H1 (cell line): Measurements from ENCODE around the gene RAPGEF6. TPM values are rescaled to one million over a fixed set of nuclear protein-coding genes. Genes with fewer than 3 reads are reported as not detected.

Experiments used
- CTCF ChIA-PET: fragments of 300-600 bp; sonication (Branson Sonifier 250); formaldehyde crosslinking; loops from one replicate; lab custom pipeline; 2021; ENCODE audit not compliant: partially characterized antibody; lab: Charles Lee
- POLR2A ChIA-PET: fragments of 300-600 bp; sonication (Branson Sonifier 250); formaldehyde crosslinking; loops from one replicate; lab custom pipeline; 2021; ENCODE audit warnings: inconsistent platforms; ENCODE audit not compliant: partially characterized antibody; lab: Charles Lee
- DNase-seq, 2 experiments: peaks; one replicate each; pipeline versions ENCODE4 v3.0.0 to v3.0.0-alpha.2; 2010 to 2022; ENCODE audit warnings: low spot score in 2 of 2, low read depth in 1 of 2, mixed read lengths in 1 of 2
- FAIRE-seq: peaks from 2 replicates; lab custom pipeline; 2011; peaks lifted over from hg19 to GRCh38; lab: Jason Lieb, UNC
- H2AFZ ChIP-seq: 2 replicates; pipeline ENCODE4 v1.8.1; 2012; ENCODE audit warnings: low read length, inconsistent platforms
- H2AK5ac ChIP-seq: 2 replicates; pipeline ENCODE4 v1.6.1; 2013; ENCODE audit warnings: low read depth, low read length
- H2BK120ac ChIP-seq: replicated peaks from 2 replicates; pipeline ENCODE3; 2013; ENCODE audit warnings: low read depth, low read length, inconsistent platforms
- H2BK12ac ChIP-seq: 2 replicates; pipeline ENCODE4 v1.6.1; 2013; ENCODE audit warnings: low read depth, low read length
- H2BK15ac ChIP-seq: 2 replicates; pipeline ENCODE4 v1.6.1; 2013; ENCODE audit warnings: low read length
- H2BK20ac ChIP-seq: 2 replicates; pipeline ENCODE4 v1.6.1; 2013; ENCODE audit warnings: low read length
- H2BK5ac ChIP-seq: 2 replicates; pipeline ENCODE4 v1.6.1; 2013; ENCODE audit warnings: low read depth, low read length
- H3K14ac ChIP-seq: 2 replicates; pipeline ENCODE4 v1.6.1; 2013; ENCODE audit warnings: inconsistent platforms; ENCODE audit not compliant: insufficient read length
- H3K18ac ChIP-seq: 2 replicates; pipeline ENCODE4 v1.6.1; 2013; ENCODE audit warnings: low read length; ENCODE audit errors: extremely low read depth
- H3K23ac ChIP-seq: 2 replicates; pipeline ENCODE4 v1.6.1; 2013; ENCODE audit warnings: inconsistent platforms; ENCODE audit not compliant: insufficient read length
- H3K23me2 ChIP-seq: 2 replicates; pipeline ENCODE4 v1.6.1; 2013; ENCODE audit warnings: low read depth, low read length
- H3K27ac ChIP-seq: 2 replicates; pipeline ENCODE4 v1.6.1; 2011; ENCODE audit warnings: low read depth, low read length, inconsistent platforms
- H3K27me3 ChIP-seq, 4 experiments: replicated peaks in 1 of 4; 1 replicate in 1 of 4; 2 replicates in 3 of 4; pipeline versions ENCODE4 v1.6.1 to v1.8.1; 2011 to 2013; ENCODE audit warnings: low read length in 3 of 4, mild to moderate bottlenecking in 3 of 4, inconsistent platforms in 2 of 4, mixed read lengths in 2 of 4, moderate library complexity in 1 of 4; ENCODE audit not compliant: control insufficient read depth in 3 of 4, insufficient read depth in 3 of 4; ENCODE audit errors: extremely low read depth in 1 of 4
- H3K36me3 ChIP-seq, 4 experiments: 2 replicates each; pipeline versions ENCODE4 v1.6.1 to v1.8.1; 2011 to 2013; ENCODE audit warnings: mild to moderate bottlenecking in 4 of 4, low read length in 3 of 4, moderate library complexity in 2 of 4, control low read depth in 1 of 4, inconsistent platforms in 1 of 4; ENCODE audit not compliant: insufficient read depth in 4 of 4, control insufficient read depth in 2 of 4
- H3K4ac ChIP-seq: replicated peaks from 2 replicates; pipeline ENCODE3; 2013; ENCODE audit warnings: low read length, low read depth, mixed read lengths, inconsistent platforms; ENCODE audit not compliant: insufficient read length
- H3K4me1 ChIP-seq, 4 experiments: replicated peaks in 1 of 4; 1 replicate in 1 of 4; 2 replicates in 3 of 4; pipeline versions ENCODE4 v1.6.1 to v1.8.1; 2011 to 2013; ENCODE audit warnings: low read length in 3 of 4, inconsistent platforms in 2 of 4, mixed read lengths in 1 of 4; ENCODE audit not compliant: insufficient read depth in 4 of 4, control insufficient read depth in 3 of 4
- H3K4me2 ChIP-seq, 2 experiments: 2 replicates each; pipeline versions ENCODE4 v1.6.1 to v1.8.1; 2011 to 2013; ENCODE audit warnings: low read depth in 2 of 2, low read length in 2 of 2, control low read depth in 1 of 2, inconsistent platforms in 1 of 2, mild to moderate bottlenecking in 1 of 2; ENCODE audit not compliant: insufficient read depth in 1 of 2
- H3K4me3 ChIP-seq, 4 experiments: fragments of 200-600, 300-600 bp in 1 of 4; sonication (generic), shearing (Covaris generic), sonication (Bioruptor Twin) in 1 of 4; 2 replicates each; pipeline versions ENCODE4 v1.5.1 to v1.8.1; 2011 to 2016; ENCODE audit warnings: low read length in 4 of 4, low read depth in 3 of 4, control low read depth in 2 of 4, inconsistent platforms in 2 of 4, mild to moderate bottlenecking in 2 of 4, mixed read lengths in 1 of 4, moderate library complexity in 1 of 4; ENCODE audit not compliant: insufficient read depth in 2 of 4; ENCODE audit errors: extremely low read depth in 1 of 4
- H3K56ac ChIP-seq: replicated peaks from 2 replicates; pipeline ENCODE3; 2013; ENCODE audit warnings: low read depth, mild to moderate bottlenecking, mixed read lengths, low read length, inconsistent platforms; ENCODE audit not compliant: insufficient read length
- H3K79me1 ChIP-seq: 2 replicates; pipeline ENCODE4 v1.6.1; 2013; ENCODE audit warnings: low read depth, low read length, control low read depth
- H3K79me2 ChIP-seq, 2 experiments: 2 replicates each; pipeline versions ENCODE4 v1.6.1 to v1.8.1; 2012 to 2013; ENCODE audit warnings: low read length in 2 of 2, mild to moderate bottlenecking in 2 of 2, inconsistent platforms in 1 of 2; ENCODE audit not compliant: insufficient read depth in 2 of 2, control insufficient read depth in 1 of 2
- H3K9ac ChIP-seq, 4 experiments: replicated peaks in 1 of 4; 1 replicate in 1 of 4; 2 replicates in 3 of 4; pipeline versions ENCODE4 v1.6.1 to v1.8.1; 2011 to 2013; ENCODE audit warnings: low read depth in 3 of 4, low read length in 3 of 4, control low read depth in 2 of 4, mild to moderate bottlenecking in 2 of 4, moderate library complexity in 2 of 4, inconsistent platforms in 1 of 4; ENCODE audit errors: extremely low read depth in 1 of 4
- H3K9me3 ChIP-seq, 2 experiments: 2 replicates each; pipeline versions ENCODE4 v1.6.1 to v1.8.1; 2012 to 2013; ENCODE audit warnings: mild to moderate bottlenecking in 2 of 2, moderate library complexity in 2 of 2, control low read depth in 1 of 2, inconsistent platforms in 1 of 2, low read depth in 1 of 2, low read length in 1 of 2, mixed read lengths in 1 of 2; ENCODE audit not compliant: insufficient read depth in 2 of 2
- H4K20me1 ChIP-seq, 2 experiments: replicated peaks in 1 of 2; 2 replicates each; pipeline versions ENCODE3 to v1.8.1; 2011 to 2013; ENCODE audit warnings: inconsistent platforms in 2 of 2, low read length in 2 of 2, mild to moderate bottlenecking in 1 of 2; ENCODE audit not compliant: insufficient read depth in 2 of 2, control insufficient read depth in 1 of 2
- H4K5ac ChIP-seq: 2 replicates; pipeline ENCODE4 v1.6.1; 2013; ENCODE audit warnings: low read length, low read depth, mixed read lengths, inconsistent platforms; ENCODE audit not compliant: insufficient read length
- H4K8ac ChIP-seq: 2 replicates; pipeline ENCODE4 v1.8.0; 2013; ENCODE audit warnings: mild to moderate bottlenecking, moderate library complexity, low read length, inconsistent platforms; ENCODE audit not compliant: insufficient read depth; ENCODE audit errors: extremely low read depth
- H4K91ac ChIP-seq: replicated peaks from 2 replicates; pipeline ENCODE3; 2013; ENCODE audit warnings: low read length, mixed read lengths, inconsistent platforms; ENCODE audit not compliant: insufficient read length
- ASH2L ChIP-seq: fragments of 200-600, 300-600 bp; sonication (generic); IDR thresholded peaks from one replicate; pipeline ENCODE4 v1.7.1; 2017; ENCODE audit warnings: low read length
- ATF3 ChIP-seq: IDR thresholded peaks from 2 replicates; pipeline ENCODE4 v1.6.1; 2011; ENCODE audit warnings: low read depth, mild to moderate bottlenecking, low read length; ENCODE audit not compliant: insufficient read depth
- BACH1 ChIP-seq: IDR thresholded peaks from 2 replicates; pipeline ENCODE4 v1.6.1; 2012; ENCODE audit warnings: low read length, improper control_type of control experiment
- CEBPB ChIP-seq: IDR thresholded peaks from 2 replicates; pipeline ENCODE4 v1.6.1; 2012; ENCODE audit warnings: low read depth, low read length
- CHD1 ChIP-seq: IDR thresholded peaks from 2 replicates; pipeline ENCODE4 v1.6.1; 2012; ENCODE audit warnings: low read depth, low read length, improper control_type of control experiment
- KDM5A ChIP-seq: fragments of 200-600 bp; IDR thresholded peaks from 2 replicates; pipeline ENCODE4 v1.7.1; 2012; ENCODE audit warnings: mild to moderate bottlenecking, low read length, inconsistent platforms, mixed read lengths
- MAX ChIP-seq: IDR thresholded peaks from 2 replicates; pipeline ENCODE4 v1.6.1; 2012; ENCODE audit warnings: inconsistent platforms
- POLR2A ChIP-seq, 2 experiments: IDR thresholded peaks; 1 replicate in 1 of 2; 2 replicates in 1 of 2; pipeline ENCODE4 v1.6.1; 2011; ENCODE audit warnings: low read depth in 2 of 2, low read length in 2 of 2, mild to moderate bottlenecking in 2 of 2; ENCODE audit errors: control extremely low read depth in 1 of 2
- POLR2AphosphoS5 ChIP-seq: IDR thresholded peaks from 2 replicates; pipeline ENCODE4 v1.6.1; 2011; ENCODE audit warnings: low read depth, low read length
- RNF2 ChIP-seq: fragments of 200-900, 300-1000 bp; sonication (generic); IDR thresholded peaks from 2 replicates; pipeline ENCODE4 v1.7.1; 2016; ENCODE audit warnings: borderline replicate concordance, low read depth, mild to moderate bottlenecking, antibody characterized with exemption, low read length; ENCODE audit not compliant: poor library complexity, severe bottlenecking; ENCODE audit errors: missing control alignments
- SIN3A ChIP-seq, 2 experiments: IDR thresholded peaks in 1 of 2; conservative IDR thresholded peaks in 1 of 2; 2 replicates each; pipeline ENCODE4 v1.6.1; 2011 to 2012; ENCODE audit warnings: low read length in 2 of 2, improper control_type of control experiment in 1 of 2, low read depth in 1 of 2, mild to moderate bottlenecking in 1 of 2
- SP1 ChIP-seq: IDR thresholded peaks from 2 replicates; pipeline ENCODE4 v1.6.1; 2011; ENCODE audit warnings: low read depth, low read length
- SP2 ChIP-seq: IDR thresholded peaks from 2 replicates; pipeline ENCODE4 v1.6.1; 2012; ENCODE audit warnings: mild to moderate bottlenecking, low read length, inconsistent platforms
- SRF ChIP-seq: IDR thresholded peaks from 2 replicates; pipeline ENCODE4 v1.6.1; 2011; ENCODE audit warnings: mild to moderate bottlenecking, low read depth, low read length, moderate library complexity
- YY1 ChIP-seq: IDR thresholded peaks from 2 replicates; pipeline ENCODE4 v1.6.1; 2011; ENCODE audit warnings: low read depth, mild to moderate bottlenecking, low read length
- WGBS, 2 experiments: shearing (Covaris generic) in 1 of 2; methylation state at CpG; one replicate each; pipeline versions ENCODE4 v1.1.6 to v1.1.7; 2013 to 2015; ENCODE audit warnings: low lambda C conversion rate in 2 of 2, mixed read lengths in 2 of 2, inconsistent platforms in 1 of 2, low coverage in 1 of 2, missing lambda C conversion rate in 1 of 2; ENCODE audit not compliant: insufficient replicate concordance in 2 of 2, insufficient coverage in 1 of 2, insufficient read length in 1 of 2; ENCODE audit errors: extremely low coverage in 1 of 2, missing lambda C conversion rate in 1 of 2; 5-methylcytosine and 5-hydroxymethylcytosine counted together
- polyA plus RNA-seq, 7 experiments: library from polyadenylated mRNA; depleted of rRNA in 3 of 7; stranded (reverse) in 5 of 7; unstranded in 2 of 7; fragments of >200 nt in 5 of 7; fragments of 200-250 nt in 2 of 7; gene quantifications; 1 replicate in 5 of 7; 2 replicates in 1 of 7; 4 replicates in 1 of 7; pipeline versions ENCODE4 v1.2.1 to v1.2.3, GENCODE V29; 2011 to 2013; ENCODE audit warnings: missing spikeins in 2 of 7, mixed read lengths in 2 of 7
- total RNA-seq: library from RNA; stranded (reverse); fragmentation: NEBNext Ultra II Directional; extraction: Animal tissue kit (Norgen Biotek cat#: 25700); gene quantifications from 2 replicates; pipeline ENCODE4 v1.2.1, GENCODE V29; 2021

RAPGEF6 gene
- total and polyA plus RNA-seq, 2 of the 8 experiments (the other 6 are each of a cell fraction or from before 2014, with no cell fraction given), result 4.8 to 20.0 TPM

GRCh38 chr5:131581702-131582101 is 53.3 kb downstream of the RAPGEF6 start:
- Histone ChIP-seq H3K56ac (no peak overlapping the region), H2BK12ac (no peak overlapping the region), H3K14ac (no peak overlapping the region), H3K23me2 (no peaks in the 10 kb centered on the region), H3K79me1 (peaks cover 3% of the 10 kb centered on the region; the same call in 1 of the 2 replicates), H3K9ac (no peak overlapping the region), H4K91ac (no peak overlapping the region), H3K79me2 (peaks cover 0 to 45% of the 10 kb centered on the region in 2 experiments; a peak in 2 of 4 replicates), H2BK15ac (no peak overlapping the region), H3K4me3 (no peak overlapping the region), H3K9me3 (peaks cover 13 to 17% of the 10 kb centered on the region in 2 experiments; a peak in 3 of 4 replicates), H4K5ac (no peak overlapping the region), H3K4ac (no peak overlapping the region), H3K4me2 (no peak overlapping the region), H4K8ac (no peak overlapping the region), H3K4me1 (no peaks in the 10 kb centered on the region), H3K27ac (no peak overlapping the region), H3K27me3 (no peaks in the 10 kb centered on the region), H4K20me1 (peaks cover 0 to 1% of the 10 kb centered on the region in 2 experiments), H2BK20ac (no peak overlapping the region), H2AFZ (no peak overlapping the region), H3K18ac (no peak overlapping the region), H2BK5ac (no peak overlapping the region), H3K23ac (no peak overlapping the region), H2BK120ac (no peak overlapping the region), H3K36me3 (peaks cover 0 to 13% (median 0%) of the 10 kb centered on the region in 4 experiments; a peak in 3 of 8 replicates), H2AK5ac (no peak overlapping the region)
- DNase-seq (no peak), FAIRE-seq (no peak)
- 86% methylated on average over 1 of the region's 1 CpG; no CpG with 5 or more reads in 1 of the 2 experiments for WGBS, 2 experiments
- ChIA-PET CTCF (no interaction called here), POLR2A (no interaction called here)
- TF ChIP-seq ATF3 (no peak), YY1 (no peak), SRF (no peak), POLR2AphosphoS5 (no peak), KDM5A (no peak), SP1 (no peak), POLR2A (IDR thresholded peaks at IDR 0.05; ENCODE audit: control extremely low read depth in 1 of 2, low read depth in 2 of 2, low read length in 2 of 2) (no peak), CHD1 (no peak), ASH2L (no peak), CEBPB (no peak), SP2 (no peak), RNF2 (no peak), BACH1 (no peak), MAX (no peak), SIN3A (conservative IDR thresholded peaks at IDR 0.05 in 1 of 2, IDR thresholded peaks at IDR 0.05 in 1 of 2; ENCODE audit: low read depth in 1 of 2, low read length in 2 of 2) (no peak)
